Endothelial cell of umbilical vein (primary cell): ENCODE measurements around the gene NKX1-1. TPM values are rescaled to one million over a fixed set of nuclear protein-coding genes. Genes with fewer than 3 reads are reported as not detected.

Source experiments
- BruUV-seq: library from RNA; stranded (reverse); fragments of 400-500 nt; replicated peaks from 2 replicates; lab custom pipeline; 2021; lab: Mats Ljungman, UMichigan
- CTCF ChIA-PET: fragments of 300-600, 350-600 bp; sonication (Branson Sonifier 250); formaldehyde crosslinking; loops from one replicate; lab custom pipeline; 2021; ENCODE audit warnings: antibody characterized with exemption, inconsistent platforms; lab: Charles Lee
- POLR2A ChIA-PET: fragments of 300-600, 350-600 bp; sonication (Branson Sonifier 250); formaldehyde crosslinking; loops from one replicate; lab custom pipeline; 2021; ENCODE audit warnings: antibody characterized with exemption, inconsistent platforms; lab: Charles Lee
- DNase-seq: peaks from one replicate; pipeline ENCODE4 v3.0.0-alpha.2; 2011; ENCODE audit warnings: low read depth, low spot score
- FAIRE-seq: peaks from 2 replicates; lab custom pipeline; 2011; peaks lifted over from hg19 to GRCh38; lab: Jason Lieb, UNC
- H2AFZ ChIP-seq: 2 replicates; pipeline ENCODE4 v1.6.0; 2012; ENCODE audit warnings: low read depth, low read length, control low read depth, inconsistent platforms
- H3K27ac ChIP-seq: 2 replicates; pipeline ENCODE4 v1.5.1; 2011; ENCODE audit warnings: low read depth, mild to moderate bottlenecking, control low read depth, low read length, moderate library complexity; ENCODE audit not compliant: insufficient read depth
- H3K27me3 ChIP-seq, 2 experiments: 2 replicates each; pipeline versions ENCODE4 v1.6.0 to v1.6.1; 2011; ENCODE audit warnings: low read length in 2 of 2, mixed read lengths in 1 of 2; ENCODE audit not compliant: control insufficient read depth in 2 of 2, insufficient read depth in 2 of 2
- H3K36me3 ChIP-seq, 2 experiments: 2 replicates in 1 of 2; 3 replicates in 1 of 2; pipeline ENCODE4 v1.5.1; 2011; ENCODE audit warnings: low read length in 2 of 2, mild to moderate bottlenecking in 1 of 2, moderate library complexity in 1 of 2; ENCODE audit not compliant: control insufficient read depth in 2 of 2, insufficient read depth in 2 of 2; ENCODE audit errors: extremely low read depth in 1 of 2
- H3K4me1 ChIP-seq: 3 replicates; pipeline ENCODE4 v1.5.1; 2011; ENCODE audit warnings: mild to moderate bottlenecking, low read length; ENCODE audit not compliant: control insufficient read depth, insufficient read depth; ENCODE audit errors: extremely low read depth
- H3K4me2 ChIP-seq: 2 replicates; pipeline ENCODE4 v1.6.1; 2011; ENCODE audit warnings: low read length, control low read depth, mixed read lengths; ENCODE audit not compliant: insufficient read depth
- H3K4me3 ChIP-seq, 3 experiments: fragments of 200-600 bp in 1 of 3; sonication (generic), shearing (Covaris generic) in 1 of 3; replicated peaks in 1 of 3; 2 replicates each; pipeline ENCODE4 v1.5.1; 2011 to 2016; ENCODE audit warnings: control low read depth in 3 of 3, low read length in 3 of 3, mild to moderate bottlenecking in 2 of 3, inconsistent platforms in 1 of 3, low read depth in 1 of 3, moderate library complexity in 1 of 3; ENCODE audit not compliant: insufficient read depth in 1 of 3
- H3K79me2 ChIP-seq: 2 replicates; pipeline ENCODE4 v1.6.0; 2012; ENCODE audit warnings: low read length, inconsistent platforms; ENCODE audit not compliant: control insufficient read depth, insufficient read depth
- H3K9ac ChIP-seq: replicated peaks from 2 replicates; pipeline ENCODE3; 2011; ENCODE audit warnings: low read length, control low read depth; ENCODE audit not compliant: insufficient read depth; ENCODE audit errors: extremely low read depth
- H3K9me1 ChIP-seq: replicated peaks from 3 replicates; pipeline ENCODE4 v1.6.0; 2011; ENCODE audit warnings: mild to moderate bottlenecking, low read length; ENCODE audit not compliant: control insufficient read depth, insufficient read depth; ENCODE audit errors: extremely low read depth
- H3K9me3 ChIP-seq: replicated peaks from 2 replicates; pipeline ENCODE4 v1.5.1; 2012; ENCODE audit warnings: low read length, inconsistent platforms; ENCODE audit not compliant: control insufficient read depth, insufficient read depth
- H4K20me1 ChIP-seq: replicated peaks from 2 replicates; pipeline ENCODE3; 2011; ENCODE audit warnings: mild to moderate bottlenecking, low read length; ENCODE audit not compliant: control insufficient read depth, insufficient read depth; ENCODE audit errors: extremely low read depth
- EZH2 ChIP-seq: IDR thresholded peaks from 2 replicates; pipeline ENCODE4 v1.6.1; 2012; ENCODE audit warnings: borderline replicate concordance, low read depth, mild to moderate bottlenecking, moderate library complexity, low read length, inconsistent platforms; ENCODE audit not compliant: severe bottlenecking
- dilution Hi-C: fragments of 300-500 bp; cut with MboI; formaldehyde crosslinking; loops from one replicate; pipeline ENCODE4 v1.15.0; 2019; ENCODE audit warnings: low sequenced_read_pairs; ENCODE audit not compliant: extremely low pct_ligation_motif_present
- intact Hi-C: fragments of 100-400 bp; cut with micrococcal nuclease; formaldehyde crosslinking; loops from one replicate; pipeline ENCODE4 v1.10.0; 2022
- polyA plus RNA-seq, 4 experiments: library from polyadenylated mRNA; depleted of rRNA in 3 of 4; stranded (reverse) in 3 of 4; unstranded in 1 of 4; fragments of >200 nt; gene quantifications; 2 replicates each; pipeline versions ENCODE4 v1.2.1 to v1.2.3, GENCODE V29; 2011 to 2012; ENCODE audit warnings: missing spikeins in 1 of 4
- total RNA-seq: library from RNA; stranded (reverse); gene quantifications from 2 replicates; pipeline ENCODE4 v1.2.3, GENCODE V29; 2021
- TF ChIP-seq, protein P1 (sequence below), 2 donors: IDR thresholded peaks; 1 replicate in 1 of 2; 2 replicates in 1 of 2; pipeline ENCODE4 v1.5.1; 2011; ENCODE audit warnings: low read length in 2 of 2, mild to moderate bottlenecking in 2 of 2, moderate library complexity in 2 of 2, control low read depth in 1 of 2, inconsistent platforms in 1 of 2, low read depth in 1 of 2; ENCODE audit not compliant: insufficient read depth in 1 of 2; ENCODE audit errors: extremely low read depth in 1 of 2

The NKX1-1 gene
- total and polyA plus RNA-seq, 2 donors (not counting 3 experiments of a cell fraction or from before 2014, with no cell fraction given), result not detected

DNA sequence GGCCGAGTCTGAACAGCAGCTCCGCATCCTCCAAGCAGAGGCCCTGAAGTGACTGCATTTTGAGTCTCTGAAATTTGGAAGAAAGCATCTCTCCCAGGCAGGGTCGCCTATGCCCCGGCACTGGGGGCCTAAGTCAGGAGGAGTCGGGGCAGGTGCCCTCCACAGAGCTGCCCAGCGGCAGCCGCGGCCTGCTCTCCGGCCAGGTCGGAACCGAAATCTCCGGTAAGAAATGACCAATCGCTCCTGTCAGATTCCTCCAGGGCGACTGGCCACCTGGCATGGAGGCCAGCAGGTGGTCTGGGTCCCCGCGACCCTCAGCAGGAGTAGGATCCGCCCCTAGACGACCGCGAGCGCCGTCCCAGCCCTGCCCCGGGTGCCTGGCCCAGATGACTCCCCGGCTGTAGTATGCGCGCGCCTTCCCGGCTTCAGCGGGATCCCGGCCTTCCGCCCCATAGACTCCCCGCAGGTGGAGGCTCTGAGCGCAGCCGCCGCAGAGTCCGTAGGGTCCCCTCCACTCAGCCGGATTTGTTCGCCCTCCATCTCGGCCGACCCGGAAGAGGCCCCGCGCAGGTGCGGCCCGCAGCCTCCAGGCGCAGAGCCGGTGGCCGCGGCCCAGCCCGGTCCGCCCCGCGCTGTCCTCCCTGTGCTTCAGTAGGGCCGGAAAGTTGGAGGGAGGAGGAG is 1.5 kb downstream of the NKX1-1 start:
- POLR2A ChIA-PET, result no interaction called here
- Histone ChIP-seq H3K4me2 (no peak overlapping the region), H3K9me3 (no peaks in the 10 kb centered on the region), H3K4me3 (no peak overlapping the region), H3K27me3 (peaks cover 47 to 74% of the 10 kb centered on the region in 2 experiments), H3K4me1 (no peaks in the 10 kb centered on the region), H2AFZ (no peak overlapping the region), H3K9me1 (no peaks in the 10 kb centered on the region), H3K9ac (no peak overlapping the region), H3K27ac (no peak overlapping the region), H3K36me3 (no peaks in the 10 kb centered on the region), H4K20me1 (no peaks in the 10 kb centered on the region), H3K79me2 (no peaks in the 10 kb centered on the region)
- no peak for FAIRE-seq
- CTCF ChIA-PET, result no interaction called here
- dilution Hi-C loops (no loop called here), intact Hi-C loops (no loop called here)
- TF ChIP-seq, protein P1, sequence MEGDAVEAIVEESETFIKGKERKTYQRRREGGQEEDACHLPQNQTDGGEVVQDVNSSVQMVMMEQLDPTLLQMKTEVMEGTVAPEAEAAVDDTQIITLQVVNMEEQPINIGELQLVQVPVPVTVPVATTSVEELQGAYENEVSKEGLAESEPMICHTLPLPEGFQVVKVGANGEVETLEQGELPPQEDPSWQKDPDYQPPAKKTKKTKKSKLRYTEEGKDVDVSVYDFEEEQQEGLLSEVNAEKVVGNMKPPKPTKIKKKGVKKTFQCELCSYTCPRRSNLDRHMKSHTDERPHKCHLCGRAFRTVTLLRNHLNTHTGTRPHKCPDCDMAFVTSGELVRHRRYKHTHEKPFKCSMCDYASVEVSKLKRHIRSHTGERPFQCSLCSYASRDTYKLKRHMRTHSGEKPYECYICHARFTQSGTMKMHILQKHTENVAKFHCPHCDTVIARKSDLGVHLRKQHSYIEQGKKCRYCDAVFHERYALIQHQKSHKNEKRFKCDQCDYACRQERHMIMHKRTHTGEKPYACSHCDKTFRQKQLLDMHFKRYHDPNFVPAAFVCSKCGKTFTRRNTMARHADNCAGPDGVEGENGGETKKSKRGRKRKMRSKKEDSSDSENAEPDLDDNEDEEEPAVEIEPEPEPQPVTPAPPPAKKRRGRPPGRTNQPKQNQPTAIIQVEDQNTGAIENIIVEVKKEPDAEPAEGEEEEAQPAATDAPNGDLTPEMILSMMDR (IDR thresholded peaks at IDR 0.05; ENCODE audit: extremely low read depth in 1 of 2, insufficient read depth in 1 of 2, low read depth in 1 of 2, low read length in 2 of 2), result no peak
- peak; percentile 79 for TF ChIP-seq EZH2
- no peak for DNase-seq
- no TSS peak for BruUV-seq
